Measurements from ENCODE around the gene OGFRL1.

The OGFRL1 gene

DNA sequence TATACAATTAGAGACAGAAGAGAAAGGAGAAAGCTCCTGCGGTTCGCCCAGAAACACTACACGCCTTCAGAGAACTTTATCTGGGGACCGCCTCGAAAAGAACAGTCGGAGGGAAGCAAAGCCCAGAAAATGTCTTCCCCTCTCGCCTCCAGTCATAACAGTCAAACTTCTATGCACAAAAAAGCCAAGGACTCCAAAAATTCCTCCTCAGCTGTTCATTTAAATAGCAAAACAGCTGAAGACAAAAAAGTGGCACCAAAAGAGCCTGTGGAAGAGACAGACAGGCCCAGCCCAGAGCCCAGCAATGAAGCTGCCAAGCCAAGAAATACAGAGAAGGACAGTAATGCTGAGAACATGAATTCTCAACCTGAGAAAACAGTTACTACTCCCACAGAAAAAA is 12.9 kb downstream of the OGFRL1 start:
- peaks cover 62% of the 10 kb centered on the region for H3K36me3 ChIP-seq (ENCODE audit: control insufficient read depth, low read length)
- H3K9me2 ChIP-seq (replicated peaks; ENCODE audit: control insufficient read depth, low read length), result no peaks in the 10 kb centered on the region
- no peaks in the 10 kb centered on the region for H3F3A ChIP-seq (ENCODE audit: control insufficient read depth, insufficient read depth)
- TF ChIP-seq, protein P1, sequence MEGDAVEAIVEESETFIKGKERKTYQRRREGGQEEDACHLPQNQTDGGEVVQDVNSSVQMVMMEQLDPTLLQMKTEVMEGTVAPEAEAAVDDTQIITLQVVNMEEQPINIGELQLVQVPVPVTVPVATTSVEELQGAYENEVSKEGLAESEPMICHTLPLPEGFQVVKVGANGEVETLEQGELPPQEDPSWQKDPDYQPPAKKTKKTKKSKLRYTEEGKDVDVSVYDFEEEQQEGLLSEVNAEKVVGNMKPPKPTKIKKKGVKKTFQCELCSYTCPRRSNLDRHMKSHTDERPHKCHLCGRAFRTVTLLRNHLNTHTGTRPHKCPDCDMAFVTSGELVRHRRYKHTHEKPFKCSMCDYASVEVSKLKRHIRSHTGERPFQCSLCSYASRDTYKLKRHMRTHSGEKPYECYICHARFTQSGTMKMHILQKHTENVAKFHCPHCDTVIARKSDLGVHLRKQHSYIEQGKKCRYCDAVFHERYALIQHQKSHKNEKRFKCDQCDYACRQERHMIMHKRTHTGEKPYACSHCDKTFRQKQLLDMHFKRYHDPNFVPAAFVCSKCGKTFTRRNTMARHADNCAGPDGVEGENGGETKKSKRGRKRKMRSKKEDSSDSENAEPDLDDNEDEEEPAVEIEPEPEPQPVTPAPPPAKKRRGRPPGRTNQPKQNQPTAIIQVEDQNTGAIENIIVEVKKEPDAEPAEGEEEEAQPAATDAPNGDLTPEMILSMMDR (IDR thresholded peaks at IDR 0.05; ENCODE audit: low read depth, low read length, poor library complexity, severe bottlenecking), result no peak
- TF ChIP-seq EZH2phosphoT487 (IDR thresholded peaks at IDR 0.05; ENCODE audit: borderline replicate concordance, low read length), result no peak
- H3K27ac ChIP-seq (ENCODE audit: low read depth, low read length), result no peak overlapping the region
- H3K4me2 ChIP-seq (ENCODE audit: low read length), result no peak overlapping the region
- H3K4me1 ChIP-seq (ENCODE audit: control insufficient read depth, low read length), result no peaks in the 10 kb centered on the region; the same call in 1 of the 2 replicates
- H3K9me3 ChIP-seq (ENCODE audit: control insufficient read depth, insufficient read depth, low read length), result no peaks in the 10 kb centered on the region
- no peak overlapping the region for H3K4me3 ChIP-seq (ENCODE audit: low read length)
- H3K27me3 ChIP-seq (ENCODE audit: control insufficient read depth, low read length), result no peaks in the 10 kb centered on the region
- no peaks in the 10 kb centered on the region for H3K79me2 ChIP-seq (ENCODE audit: control insufficient read depth, low read length)
- H4K20me1 ChIP-seq (ENCODE audit: control insufficient read depth, insufficient read depth, low read depth, low read length), result no peaks in the 10 kb centered on the region

DNA sequence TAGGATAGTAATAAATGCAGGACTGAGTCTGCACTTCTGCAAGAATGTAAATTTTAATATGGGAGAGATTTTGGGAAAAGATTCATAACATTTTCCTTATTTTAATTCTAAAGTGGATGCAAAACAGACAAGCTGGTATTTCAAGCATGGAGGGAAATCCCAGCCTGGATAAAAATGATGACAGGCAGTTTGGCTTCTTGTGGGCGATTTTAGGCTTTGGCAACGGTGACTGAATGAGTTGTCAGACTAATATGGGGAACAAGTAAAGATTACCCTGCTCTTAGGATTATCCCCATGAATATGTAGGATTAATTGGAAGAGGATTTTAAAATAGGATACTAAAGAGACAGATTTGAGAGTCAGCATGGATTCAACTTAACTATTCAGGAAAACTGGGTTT is 21.0 kb downstream of the OGFRL1 start:
- no peaks in the 10 kb centered on the region for H3K27me3 ChIP-seq (ENCODE audit: control insufficient read depth, low read length)
- TF ChIP-seq EZH2phosphoT487 (IDR thresholded peaks at IDR 0.05; ENCODE audit: borderline replicate concordance, low read length), result no peak
- TF ChIP-seq, protein P1 (IDR thresholded peaks at IDR 0.05; ENCODE audit: low read depth, low read length, poor library complexity, severe bottlenecking), result no peak
- no peaks in the 10 kb centered on the region for H3K9me2 ChIP-seq (replicated peaks; ENCODE audit: control insufficient read depth, low read length)
- H3K9me3 ChIP-seq (ENCODE audit: control insufficient read depth, insufficient read depth, low read length), result no peaks in the 10 kb centered on the region
- H3K79me2 ChIP-seq (ENCODE audit: control insufficient read depth, low read length), result no peaks in the 10 kb centered on the region
- no peak overlapping the region for H3K4me3 ChIP-seq (ENCODE audit: low read length)
- H3K36me3 ChIP-seq (ENCODE audit: control insufficient read depth, low read length), result no peaks in the 10 kb centered on the region
- H3F3A ChIP-seq (ENCODE audit: control insufficient read depth, insufficient read depth), result no peaks in the 10 kb centered on the region
- H3K4me1 ChIP-seq (ENCODE audit: control insufficient read depth, low read length), result no peaks in the 10 kb centered on the region; the same call in 1 of the 2 replicates
- H3K27ac ChIP-seq (ENCODE audit: low read depth, low read length), result no peak overlapping the region
- no peak overlapping the region for H3K4me2 ChIP-seq (ENCODE audit: low read length)
- no peaks in the 10 kb centered on the region for H4K20me1 ChIP-seq (ENCODE audit: control insufficient read depth, insufficient read depth, low read depth, low read length)

DNA sequence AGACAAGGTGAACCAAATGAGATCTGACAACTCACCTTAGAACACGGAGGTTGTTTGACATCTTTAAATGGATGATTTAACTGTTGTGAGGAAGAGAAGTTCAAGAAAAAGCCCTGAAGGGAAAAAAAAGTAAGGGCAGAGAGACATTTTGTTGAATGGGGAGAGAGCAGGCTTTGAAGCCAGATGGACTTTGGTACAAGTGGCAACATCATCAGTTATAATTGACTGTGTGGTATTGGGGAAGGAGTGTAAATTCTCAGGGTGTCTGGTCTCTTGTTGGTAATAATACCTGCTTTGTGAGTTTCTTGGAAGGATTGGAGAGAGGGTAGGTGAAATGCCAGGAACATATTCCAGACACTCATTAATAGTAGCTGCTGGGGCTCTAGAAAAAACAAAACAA is 21.6 kb downstream of the OGFRL1 start:
- H3K4me1 ChIP-seq (ENCODE audit: control insufficient read depth, low read length), result no peaks in the 10 kb centered on the region; the same call in 1 of the 2 replicates
- H3K4me2 ChIP-seq (ENCODE audit: low read length), result no peak overlapping the region
- H3K9me2 ChIP-seq (replicated peaks; ENCODE audit: control insufficient read depth, low read length), result no peaks in the 10 kb centered on the region
- TF ChIP-seq, protein P1 (IDR thresholded peaks at IDR 0.05; ENCODE audit: low read depth, low read length, poor library complexity, severe bottlenecking), result no peak
- no peak for TF ChIP-seq EZH2phosphoT487 (IDR thresholded peaks at IDR 0.05; ENCODE audit: borderline replicate concordance, low read length)
- H3K27me3 ChIP-seq (ENCODE audit: control insufficient read depth, low read length), result no peaks in the 10 kb centered on the region
- no peaks in the 10 kb centered on the region for H3K9me3 ChIP-seq (ENCODE audit: control insufficient read depth, insufficient read depth, low read length)
- H3K79me2 ChIP-seq (ENCODE audit: control insufficient read depth, low read length), result no peaks in the 10 kb centered on the region
- H3K36me3 ChIP-seq (ENCODE audit: control insufficient read depth, low read length), result no peaks in the 10 kb centered on the region
- no peak overlapping the region for H3K4me3 ChIP-seq (ENCODE audit: low read length)
- H4K20me1 ChIP-seq (ENCODE audit: control insufficient read depth, insufficient read depth, low read depth, low read length), result no peaks in the 10 kb centered on the region
- H3F3A ChIP-seq (ENCODE audit: control insufficient read depth, insufficient read depth), result no peaks in the 10 kb centered on the region
- no peak overlapping the region for H3K27ac ChIP-seq (ENCODE audit: low read depth, low read length)
